Stimulated activated CD8-positive, alpha-beta memory T cell treated with anti-CD3 and anti-CD28 coated beads, Interleukin-15, amount 100 ng/mL, for 4 hours (primary cell): ENCODE data around the gene GNB5.

Experiments
- DNase-seq, 2 donors: peaks; one replicate each; pipeline ENCODE4 v3.0.0-alpha.2; 2020; ENCODE audit warnings: low read depth in 2 of 2

GNB5 gene

GRCh38 chr15:52207191-52207590 lies 16.0 kb upstream of the GNB5 start:
- DNase-seq, result no peak

GRCh38 chr15:52206446-52206845 lies 15.3 kb upstream of the GNB5 start:
- DNase-seq, result no peak

DNA sequence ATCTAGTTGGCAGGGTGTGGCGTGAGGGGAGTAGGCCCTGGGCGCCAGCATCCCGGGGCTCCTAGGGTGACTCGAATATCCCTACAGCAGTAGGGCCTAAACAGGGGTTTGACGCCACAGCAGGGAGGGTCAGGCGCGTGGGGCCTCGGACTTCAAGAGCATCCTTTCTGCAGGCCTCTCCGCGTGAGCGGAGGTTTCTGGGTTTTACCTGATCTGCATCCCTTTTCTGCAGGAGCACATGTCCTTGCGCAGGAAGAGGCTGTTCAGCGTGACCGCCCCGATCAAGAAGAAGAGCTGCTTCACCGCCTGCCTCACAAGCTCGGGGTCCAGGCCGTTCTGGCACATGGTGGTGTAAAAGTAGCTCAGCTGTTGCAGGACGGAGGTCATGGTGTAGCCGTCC lies 13.5 kb upstream of the GNB5 start:
- no peak for DNase-seq

DNA sequence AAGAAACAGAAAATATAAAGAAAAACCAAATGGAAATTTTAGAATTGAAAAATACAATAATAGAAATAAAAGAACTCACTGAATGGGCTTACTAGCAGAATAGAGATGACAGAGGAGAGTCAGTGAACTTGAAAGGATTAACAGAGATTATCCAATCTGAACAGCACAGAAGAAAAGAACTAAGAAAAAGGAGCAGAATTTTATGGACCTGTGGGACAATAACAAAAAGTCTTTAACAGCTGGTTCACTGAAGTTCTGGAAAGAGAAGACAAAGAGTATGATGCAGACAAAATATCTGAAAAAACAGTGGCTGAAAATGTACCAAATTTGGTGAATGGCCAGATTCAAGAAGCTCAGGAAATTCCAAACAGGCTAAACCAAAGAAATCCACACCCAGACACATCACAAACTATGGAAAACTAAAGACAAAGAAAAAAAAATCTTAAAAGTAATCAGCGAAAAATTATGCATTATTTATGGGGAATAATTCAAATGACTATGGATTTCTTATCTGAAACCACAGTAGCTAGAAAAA lies 9.7 kb upstream of the GNB5 start:
- no peak for DNase-seq

DNA sequence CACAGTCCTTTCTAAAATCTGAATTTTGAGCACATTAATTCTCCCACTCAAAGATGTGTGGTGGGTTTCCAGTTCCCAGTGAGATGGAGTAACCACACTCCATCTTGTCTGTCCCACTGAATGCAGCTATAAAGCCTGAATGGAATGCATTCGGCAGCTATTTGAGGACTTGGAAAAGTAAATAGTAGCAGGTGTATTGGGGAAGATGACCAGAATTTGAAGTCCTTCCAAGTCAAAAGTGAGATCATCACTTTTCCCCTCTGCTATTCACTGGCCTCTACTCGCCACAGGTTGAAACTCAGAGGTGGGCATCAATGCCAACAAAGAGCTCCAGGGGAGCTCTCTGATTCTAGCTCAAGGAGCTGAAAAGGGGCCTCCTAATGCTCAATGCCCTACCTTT lies 8.1 kb upstream of the GNB5 start:
- no peak for DNase-seq

- DNase-seq, result no peak
Observed at GRCh38 chr15:52196891-52197290, 5.7 kb upstream of the GNB5 start.

- DNase-seq, result no peak
Observed at GRCh38 chr15:52193791-52194190, 2.6 kb upstream of the GNB5 start.

GRCh38 chr15:52193321-52193720 lies 2.1 kb upstream of the GNB5 start:
- DNase-seq, result no peak

- no peak for DNase-seq
Observed at GRCh38 chr15:52186651-52187486, 4.3 kb downstream of the GNB5 start.

- no peak for DNase-seq
Observed at GRCh38 chr15:52185151-52185561, 6.0 kb downstream of the GNB5 start.

DNA sequence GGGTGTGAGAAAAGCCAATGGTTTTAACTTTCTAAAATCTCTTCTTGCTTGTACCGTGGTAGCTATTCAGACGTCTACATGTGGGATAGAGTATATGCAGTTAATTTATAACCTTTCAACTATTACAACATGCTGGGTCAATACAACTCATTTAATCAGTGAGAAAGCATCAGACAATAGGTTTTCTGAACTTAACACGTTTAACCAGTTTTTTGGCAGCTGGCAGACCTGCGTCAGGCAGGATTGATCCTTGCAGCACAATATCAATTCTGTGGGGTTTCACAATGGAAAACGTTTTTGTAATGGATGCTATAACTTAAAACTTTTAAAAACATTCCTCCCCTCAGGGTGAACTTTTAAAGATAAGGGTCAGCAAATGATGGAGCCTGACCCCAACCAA lies 6.5 kb downstream of the GNB5 start:
- DNase-seq, result no peak

DNA sequence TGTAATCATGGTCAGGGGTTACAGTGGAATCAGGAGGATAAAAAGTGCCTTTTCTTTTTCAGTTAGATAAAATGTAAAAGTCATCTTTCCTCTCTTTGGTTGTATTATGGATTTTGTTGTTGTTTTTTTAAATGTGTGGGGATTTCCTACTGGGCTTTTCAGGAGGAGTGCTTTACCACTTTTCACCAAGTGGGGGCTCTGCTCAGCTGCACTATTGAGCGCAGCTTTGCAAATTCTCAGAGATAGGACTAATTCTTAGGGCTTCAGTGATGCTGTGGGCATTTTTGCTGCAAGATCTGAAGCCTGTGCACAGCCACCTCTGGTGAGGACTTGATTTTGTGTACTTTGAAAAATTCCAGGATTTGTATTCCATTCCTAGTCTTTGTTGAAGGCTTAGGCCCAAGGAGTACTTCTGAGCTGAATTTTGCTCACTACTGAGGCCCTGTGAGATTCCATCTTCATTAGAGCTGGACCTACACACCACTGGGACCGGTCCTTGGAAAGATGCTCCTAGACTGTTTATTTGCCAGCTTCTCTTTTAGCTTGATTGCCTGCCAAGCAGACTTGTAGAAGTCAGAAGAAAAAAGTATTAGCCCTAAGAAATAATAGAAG lies 7.5 kb downstream of the GNB5 start:
- DNase-seq, result no peak

DNA sequence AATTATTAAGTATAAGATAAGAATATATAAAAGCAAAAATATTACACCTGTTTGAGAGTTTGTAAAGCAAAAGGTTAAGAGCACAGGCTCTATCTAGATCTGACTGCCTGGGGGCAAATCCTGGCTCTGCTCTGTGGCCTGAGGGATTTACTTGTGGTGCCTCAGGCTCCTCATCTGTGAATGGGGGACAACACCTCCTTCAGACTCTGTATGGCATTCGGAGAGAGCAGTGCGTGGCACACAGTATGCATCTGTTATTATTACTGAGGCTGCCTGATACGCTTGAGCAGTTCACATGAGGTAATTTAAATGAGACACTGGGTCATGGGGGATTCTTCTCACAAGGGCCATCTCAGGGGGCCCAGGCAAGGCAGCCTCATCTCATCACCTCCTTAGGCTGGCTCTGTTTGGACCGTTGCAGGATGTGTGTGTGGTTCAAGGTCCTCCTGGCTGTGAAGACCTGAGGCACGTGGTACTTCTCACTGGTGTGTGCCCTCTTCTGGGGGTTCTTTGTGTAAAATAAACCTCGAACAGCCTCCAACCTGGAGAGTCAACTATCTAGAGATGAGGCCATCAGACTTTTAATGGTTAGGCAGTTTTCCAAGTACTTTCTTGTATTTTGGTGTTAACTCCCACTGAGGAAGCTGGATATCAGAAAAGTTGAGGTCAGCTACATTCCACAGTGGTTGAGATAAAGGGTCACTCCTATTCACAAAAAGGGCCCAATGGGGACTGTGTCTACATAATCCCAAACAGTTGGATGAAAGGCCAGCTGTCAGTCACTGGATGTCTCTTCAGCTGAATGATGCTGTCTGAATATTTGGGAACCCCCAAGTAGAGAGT lies 9.0 kb downstream of the GNB5 start:
- no peak for DNase-seq

- DNase-seq, result no peak
Observed at GRCh38 chr15:52180851-52181450, 10.2 kb downstream of the GNB5 start.

DNA sequence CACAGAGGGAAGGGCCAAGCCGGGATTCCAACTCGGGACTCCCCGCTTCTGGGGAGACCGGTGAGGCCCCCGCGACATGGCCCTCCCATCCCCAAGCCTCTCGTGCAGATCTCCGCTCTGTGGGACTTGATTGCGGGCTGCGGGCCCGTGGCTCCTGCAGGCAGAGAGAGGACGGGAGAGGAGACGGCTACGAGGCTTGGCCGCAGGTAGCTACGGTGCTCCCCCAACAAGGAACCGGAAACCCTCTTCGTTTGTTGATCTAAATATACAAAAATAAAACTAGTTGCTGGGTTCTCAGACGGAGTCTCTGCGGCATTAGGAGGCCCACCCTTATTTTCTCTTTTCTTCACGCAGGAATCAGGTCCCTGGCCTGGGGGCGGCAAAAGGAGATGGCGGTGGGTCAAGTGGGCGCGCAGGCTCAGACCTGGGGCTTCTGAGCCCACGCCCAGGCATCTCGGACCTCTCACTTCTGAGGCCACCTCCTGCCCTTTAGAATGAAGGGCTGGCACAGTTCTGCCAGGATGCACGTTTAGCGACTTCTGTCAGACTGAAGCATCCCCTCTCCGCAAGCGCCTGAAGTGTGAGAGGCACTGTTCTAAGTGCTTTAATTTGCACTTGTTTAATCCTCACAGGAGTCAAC lies 10.9 kb downstream of the GNB5 start:
- DNase-seq, result no peak

GRCh38 chr15:52179278-52180195 lies 11.7 kb downstream of the GNB5 start:
- peak; percentile 75 to 77 for DNase-seq

GRCh38 chr15:52178765-52179164 lies 12.4 kb downstream of the GNB5 start:
- no peak for DNase-seq

GRCh38 chr15:52172869-52173268 lies 18.3 kb downstream of the GNB5 start:
- no peak for DNase-seq

DNA sequence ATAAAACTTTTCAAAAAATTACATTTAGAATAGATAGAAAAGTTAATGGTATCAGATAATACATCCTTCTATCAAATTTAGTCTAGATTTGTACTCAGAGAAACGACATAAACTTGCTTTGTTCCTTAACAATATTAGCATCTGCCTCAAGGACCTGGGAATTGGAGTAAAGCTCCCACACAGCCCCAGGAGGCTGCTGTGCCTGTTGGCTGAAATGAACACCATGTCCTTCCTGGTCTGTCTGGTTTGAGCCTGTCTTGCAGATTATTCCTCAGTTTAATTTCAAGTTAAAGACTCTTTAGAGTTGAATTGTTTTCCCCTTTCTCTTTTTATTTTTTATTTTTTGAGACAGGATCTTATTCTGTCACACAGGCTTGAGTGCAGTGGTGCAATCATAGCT lies 19.4 kb downstream of the GNB5 start:
- DNase-seq, result no peak

GRCh38 chr15:52171386-52171785 lies 19.8 kb downstream of the GNB5 start:
- DNase-seq, result no peak
